Measurements from ENCODE around the gene FHOD3.

- TF ChIP-seq CTCF (conservative IDR thresholded peaks at IDR 0.05): no peak
- TF ChIP-seq EZH2 (IDR thresholded peaks at IDR 0.05; ENCODE audit: low read depth): no peak
Observed at GRCh38 chr18:36610661-36611060, 313.1 kb downstream of the FHOD3 start.

Data from PC-9 (cell line).